Spinal cord (tissue), 10 donors: Measurements from ENCODE around the gene TEDC2. TPM values are rescaled to one million over a fixed set of nuclear protein-coding genes. Genes with fewer than 3 reads are reported as not detected.
"Not testable (repeated sequence)": the region's sequence is repeated elsewhere in the genome, so short reads cannot be mapped to it uniquely, and the experiment has no call there.

ENCODE experiments used
- DNase-seq, 6 donors: peaks; one replicate each; pipeline versions ENCODE4 v3.0.0 to v3.0.0-alpha.2; 2013 to 2015; ENCODE audit warnings: low spot score in 6 of 6, low read depth in 4 of 6
- H3K27ac ChIP-seq: one replicate; pipeline ENCODE4 v1.5.1; 2013; ENCODE audit warnings: low read depth, low read length, control low read depth
- H3K27me3 ChIP-seq: one replicate; pipeline ENCODE4 v1.6.1; 2013; ENCODE audit warnings: low read length; ENCODE audit not compliant: control insufficient read depth, insufficient read depth
- H3K36me3 ChIP-seq: one replicate; pipeline ENCODE4 v1.6.1; 2013; ENCODE audit warnings: low read length; ENCODE audit not compliant: control insufficient read depth, insufficient read depth
- H3K4me1 ChIP-seq: one replicate; pipeline ENCODE4 v1.6.1; 2013; ENCODE audit warnings: low read length; ENCODE audit not compliant: control insufficient read depth, insufficient read depth
- H3K4me3 ChIP-seq: one replicate; pipeline ENCODE4 v1.5.1; 2013; ENCODE audit warnings: low read depth, low read length, control low read depth
- H3K9me3 ChIP-seq: one replicate; pipeline ENCODE4 v1.6.1; 2013; ENCODE audit warnings: low read length; ENCODE audit not compliant: control insufficient read depth, insufficient read depth
- WGBS: methylation state at CpG from one replicate; pipeline ENCODE4 v1.1.5; 2013; ENCODE audit warnings: missing lambda C conversion rate; ENCODE audit not compliant: insufficient coverage; 5-methylcytosine and 5-hydroxymethylcytosine counted together
- polyA plus RNA-seq, 2 donors: library from polyadenylated mRNA; unstranded; fragments of 120-200 nt; gene quantifications; one replicate each; pipeline ENCODE4 v1.2.1, GENCODE V29; 2013; ENCODE audit not compliant: insufficient read length in 2 of 2
- total RNA-seq, 2 donors: library from RNA; depleted of rRNA in 1 of 2; stranded (reverse); fragments of 120-200 nt in 1 of 2; fragments of >200 nt in 1 of 2; gene quantifications; one replicate each; pipeline versions ENCODE4 v1.2.3 to v1.2.4, GENCODE V29; 2013 to 2014
- donor health status: healthy.

The TEDC2 gene
- total and polyA plus RNA-seq, 4 donors, result 4.4 to 12.1 (median 10.0) TPM

DNA sequence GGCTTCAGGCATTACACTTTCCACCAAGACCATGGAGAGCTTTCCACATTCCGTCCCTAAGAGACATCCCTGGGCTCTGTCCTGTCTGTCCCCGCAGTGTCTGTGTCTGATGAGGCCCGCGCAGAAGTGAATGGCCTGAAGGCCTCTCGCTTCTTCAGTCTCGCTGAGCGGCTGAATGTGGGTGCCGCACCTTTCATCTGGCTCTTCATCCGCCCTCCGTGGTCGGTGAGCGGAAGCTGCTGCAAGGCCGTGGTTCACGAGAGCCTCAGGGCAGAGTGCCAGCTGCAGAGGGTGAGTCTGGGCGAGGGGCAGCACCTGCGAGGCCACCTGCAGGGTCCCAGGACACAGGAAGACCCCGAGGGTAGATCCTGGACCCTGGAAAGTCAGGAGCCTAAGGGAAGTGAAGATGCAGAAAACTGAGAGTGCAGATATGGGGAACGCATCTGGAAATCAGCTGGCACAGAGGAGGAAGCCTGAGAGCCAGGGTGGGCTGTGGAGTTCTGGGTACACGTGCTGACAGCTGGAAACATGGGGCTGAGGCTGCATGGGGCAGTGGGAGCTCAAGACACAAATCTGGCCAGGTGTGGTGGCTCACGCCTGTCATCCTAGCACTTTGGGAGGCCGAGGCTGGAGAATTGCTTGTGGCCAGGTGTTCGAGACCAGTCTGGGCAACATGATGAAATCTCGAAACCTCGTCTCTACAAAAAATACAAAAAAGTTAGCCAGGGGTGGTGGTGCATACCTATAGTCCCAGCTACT is 22.7 kb upstream of the TEDC2 start:
- DNase-seq, result no peak
- Histone ChIP-seq H3K36me3 (peaks cover 78% of the 10 kb centered on the region), H3K4me1 (no peaks in the 10 kb centered on the region), H3K27ac (no peak overlapping the region), H3K9me3 (no peaks in the 10 kb centered on the region), H3K4me3 (no peak overlapping the region), H3K27me3 (no peaks in the 10 kb centered on the region)
- WGBS, result 97% methylated on average over 21 of the region's 24 CpGs

DNA sequence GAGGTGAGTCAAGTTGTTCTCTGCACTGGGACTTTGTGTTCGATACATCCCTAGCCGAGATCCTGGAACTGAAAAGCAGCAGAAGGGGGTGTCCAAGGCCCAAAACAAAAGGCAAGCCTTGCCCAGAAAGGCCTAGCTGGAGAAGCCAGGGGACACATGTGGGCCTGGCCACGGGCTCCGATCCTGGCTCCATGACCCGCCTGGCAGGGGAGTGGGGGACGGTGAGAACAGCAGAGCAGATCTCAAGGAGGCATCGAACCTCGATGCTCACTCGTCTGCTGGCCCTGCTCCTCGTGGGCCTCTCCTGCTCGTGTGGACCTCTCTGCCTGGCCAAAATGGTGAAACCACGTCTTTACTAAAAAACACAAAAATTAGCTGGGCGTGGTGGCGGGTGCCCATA is 21.8 kb upstream of the TEDC2 start:
- DNase-seq, result no peak
- Histone ChIP-seq H3K27ac (no peak overlapping the region), H3K9me3 (no peaks in the 10 kb centered on the region), H3K4me1 (no peaks in the 10 kb centered on the region), H3K27me3 (no peaks in the 10 kb centered on the region), H3K36me3 (peaks cover 70% of the 10 kb centered on the region), H3K4me3 (no peak overlapping the region)
- 95% methylated on average over 14 of the region's 14 CpGs for WGBS

DNA sequence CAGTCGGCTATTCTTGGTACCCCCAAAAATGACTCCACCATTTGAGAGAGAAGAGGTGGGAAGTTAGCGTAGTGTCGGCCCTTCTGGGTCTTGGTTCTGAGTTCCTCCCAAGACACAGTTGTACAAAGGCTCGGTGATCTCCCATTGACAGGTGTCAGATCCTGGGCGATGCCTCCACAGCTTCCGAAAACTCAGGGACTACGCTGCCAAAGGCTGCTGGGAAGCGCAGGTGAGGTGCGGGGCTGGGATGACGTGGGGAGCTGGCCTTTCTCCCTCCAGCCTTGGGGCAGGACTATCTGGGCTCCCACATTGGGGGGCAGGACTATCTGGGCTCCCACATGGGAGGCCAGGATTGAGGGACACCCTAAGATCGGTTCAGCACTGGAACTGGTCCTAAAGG is 20.3 kb upstream of the TEDC2 start:
- H3K27ac ChIP-seq, result no peak overlapping the region
- H3K27me3 ChIP-seq, result no peaks in the 10 kb centered on the region
- no peak overlapping the region for H3K4me3 ChIP-seq
- WGBS, result 98% methylated on average over 8 of the region's 11 CpGs
- no peak for DNase-seq
- H3K4me1 ChIP-seq, result no peaks in the 10 kb centered on the region
- no peaks in the 10 kb centered on the region for H3K9me3 ChIP-seq
- peaks cover 67% of the 10 kb centered on the region for H3K36me3 ChIP-seq

DNA sequence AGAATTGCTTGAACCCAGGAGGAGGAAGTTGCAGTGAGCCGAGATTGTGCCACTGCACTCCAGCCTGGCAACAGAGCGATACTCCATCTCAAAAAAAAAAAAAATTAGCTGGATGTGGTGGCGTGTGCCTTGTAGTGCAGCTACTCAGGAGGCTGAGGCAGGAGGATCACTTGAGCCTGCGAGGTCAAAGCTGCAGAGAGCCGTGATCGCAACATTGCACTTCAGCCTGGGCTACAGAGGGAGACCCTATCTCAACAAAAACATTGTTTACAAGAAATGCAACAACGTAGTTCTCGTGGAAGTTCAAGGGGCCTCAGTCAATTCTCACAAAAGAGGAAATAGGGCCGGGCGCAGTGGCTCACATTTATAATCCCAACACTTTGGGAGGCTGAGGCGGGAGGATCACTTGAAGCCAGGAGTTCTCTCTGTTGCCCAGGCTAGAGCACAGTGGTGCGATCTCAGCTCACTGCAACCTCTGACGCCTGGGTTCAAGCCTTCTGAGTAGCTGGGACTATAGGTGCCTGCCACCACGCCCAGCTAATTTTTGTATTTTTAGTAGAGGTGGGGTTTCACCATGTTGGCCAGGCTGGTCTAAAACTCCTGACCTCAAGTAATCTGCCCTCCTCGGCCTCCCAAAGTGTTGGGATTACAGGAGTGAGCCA is 18.6 kb upstream of the TEDC2 start:
- not testable (repeated sequence) for H3K27ac ChIP-seq, H3K4me1 ChIP-seq, DNase-seq, H3K27me3 ChIP-seq, H3K4me3 ChIP-seq, H3K9me3 ChIP-seq
- 89% methylated on average over 10 of the region's 15 CpGs for WGBS
- H3K36me3 ChIP-seq, result peaks cover 74% of the 10 kb centered on the region

DNA sequence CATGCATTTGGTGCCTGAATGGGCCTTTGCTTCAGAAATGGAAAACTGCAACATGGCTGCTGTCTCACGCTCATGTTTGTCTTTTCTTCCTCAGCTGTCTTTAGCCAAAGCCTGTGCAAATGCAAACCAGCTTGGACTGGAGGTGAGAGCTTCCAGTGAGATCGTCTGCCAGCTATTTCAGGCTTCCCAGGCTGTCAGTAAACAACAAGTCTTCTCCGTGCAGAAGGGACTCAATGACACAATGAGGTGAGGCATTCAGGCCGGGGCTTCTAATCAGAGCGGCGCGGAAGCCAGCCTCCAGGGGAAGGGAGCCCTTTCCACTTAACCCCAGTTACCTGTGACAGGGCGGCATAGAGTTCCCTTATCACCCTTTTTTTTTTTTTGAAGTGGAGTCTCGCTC is 16.4 kb upstream of the TEDC2 start:
- Histone ChIP-seq H3K36me3 (peaks cover 73% of the 10 kb centered on the region), H3K4me3 (no peak overlapping the region), H3K4me1 (no peaks in the 10 kb centered on the region), H3K9me3 (no peaks in the 10 kb centered on the region), H3K27me3 (no peaks in the 10 kb centered on the region), H3K27ac (no peak overlapping the region)
- 88% methylated on average over 7 of the region's 9 CpGs for WGBS
- no peak for DNase-seq

DNA sequence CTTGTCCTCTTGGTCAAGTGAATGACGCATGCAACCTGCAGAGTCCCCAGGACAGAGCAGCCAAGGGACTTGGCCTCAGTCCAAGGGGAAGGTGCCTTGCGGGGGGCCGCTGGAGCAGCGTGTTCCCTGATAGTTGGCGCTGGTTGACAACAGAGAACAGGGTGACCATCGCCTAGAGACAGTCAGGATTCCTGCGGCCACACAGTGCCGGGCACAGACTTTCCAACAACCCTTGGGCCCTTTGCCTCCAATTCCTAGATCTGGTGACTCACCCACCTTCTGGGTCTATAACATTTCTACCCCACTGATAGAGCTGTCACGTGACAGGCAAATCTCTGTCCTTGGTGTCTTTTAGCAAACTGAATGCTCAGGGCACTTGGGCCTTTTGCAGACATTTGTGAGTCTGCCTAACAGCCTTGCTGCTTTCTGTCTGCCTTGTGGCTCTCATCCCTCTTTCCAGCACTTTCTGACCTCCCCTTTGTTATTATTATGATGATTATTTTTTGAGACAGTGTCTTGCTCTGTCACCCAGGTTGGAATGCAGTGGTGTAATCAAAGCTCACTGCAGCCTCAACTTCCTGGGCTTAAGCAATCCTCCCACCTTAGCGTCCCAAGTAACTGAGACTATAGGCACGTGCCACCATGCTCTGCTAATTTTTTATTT is 11.9 kb upstream of the TEDC2 start:
- H3K4me3 ChIP-seq, result no peak overlapping the region
- H3K27me3 ChIP-seq, result no peaks in the 10 kb centered on the region
- WGBS, result 94% methylated on average over 9 of the region's 11 CpGs
- no peak overlapping the region for H3K27ac ChIP-seq
- peaks cover 86% of the 10 kb centered on the region for H3K36me3 ChIP-seq
- no peak for DNase-seq
- H3K4me1 ChIP-seq, result no peaks in the 10 kb centered on the region
- no peaks in the 10 kb centered on the region for H3K9me3 ChIP-seq

DNA sequence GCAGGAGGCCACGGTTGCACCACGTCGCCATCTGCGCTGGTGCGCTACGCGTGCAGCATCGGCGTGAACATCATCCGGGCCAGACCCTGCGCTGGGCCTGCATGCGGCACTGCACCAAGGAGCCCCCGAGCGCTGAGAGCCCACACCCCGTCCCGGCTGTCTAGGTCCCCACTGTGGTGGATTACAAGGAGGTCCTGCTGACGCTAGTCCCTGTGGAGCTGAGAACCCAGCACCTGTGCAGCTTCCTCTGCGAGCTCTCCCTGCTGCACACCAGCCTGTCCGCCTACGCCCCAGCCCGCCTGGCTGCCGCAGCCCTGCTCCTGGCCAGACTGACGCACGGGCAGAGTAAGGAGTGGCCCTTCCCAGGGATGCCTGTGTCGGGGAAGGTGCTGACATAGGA is 10.8 kb upstream of the TEDC2 start:
- Histone ChIP-seq H3K4me3 (no peak overlapping the region), H3K36me3 (peaks cover 90% of the 10 kb centered on the region), H3K9me3 (no peaks in the 10 kb centered on the region), H3K4me1 (no peaks in the 10 kb centered on the region), H3K27ac (no peak overlapping the region), H3K27me3 (no peaks in the 10 kb centered on the region)
- 96% methylated on average over 25 of the region's 25 CpGs for WGBS
- DNase-seq, result no peak

DNA sequence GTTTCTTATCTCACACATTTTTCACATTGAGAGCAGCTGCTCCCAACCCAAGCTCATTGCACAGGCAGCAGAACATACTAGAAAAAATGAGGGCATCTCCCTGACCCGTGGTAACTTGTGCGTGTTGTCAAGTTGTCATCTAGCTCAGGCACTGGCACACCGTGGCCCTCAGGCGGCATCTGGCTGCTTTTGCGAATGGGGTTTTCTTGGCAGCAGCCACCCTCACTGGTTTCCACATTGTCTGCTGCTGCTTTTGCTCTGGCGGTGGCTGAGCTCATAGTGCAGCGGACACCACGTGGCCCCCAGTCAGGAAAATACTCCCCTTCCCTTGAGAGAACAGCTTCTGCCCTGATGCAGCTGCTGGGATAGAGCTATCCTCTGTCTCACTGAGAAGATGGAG is 9.4 kb upstream of the TEDC2 start:
- Histone ChIP-seq H3K27ac (no peak overlapping the region), H3K4me3 (no peak overlapping the region), H3K9me3 (no peaks in the 10 kb centered on the region), H3K4me1 (no peaks in the 10 kb centered on the region), H3K36me3 (peaks cover 93% of the 10 kb centered on the region), H3K27me3 (no peaks in the 10 kb centered on the region)
- WGBS, result 78% methylated on average over 8 of the region's 8 CpGs
- DNase-seq, result no peak

DNA sequence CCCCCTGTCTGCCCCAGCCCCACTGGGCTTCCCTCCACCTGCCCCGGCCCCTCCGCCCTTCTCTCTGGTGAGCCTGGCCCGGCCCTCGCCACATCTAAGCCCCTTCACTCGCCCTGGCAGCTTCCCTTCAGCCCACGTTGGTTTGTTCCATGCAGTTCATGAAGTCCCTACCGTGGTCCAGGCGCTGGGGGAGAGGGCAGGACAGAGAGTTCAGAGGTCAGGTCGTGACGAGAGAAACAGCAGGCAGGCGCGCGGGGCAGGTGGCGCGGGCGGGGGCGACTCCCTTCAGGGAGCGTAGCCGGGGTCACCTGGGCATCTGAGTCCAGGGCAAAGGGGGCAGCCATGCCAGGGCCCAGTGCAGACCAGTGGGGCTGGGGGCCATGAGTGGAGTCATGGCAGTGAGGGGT is 8.9 kb upstream of the TEDC2 start:
- H3K9me3 ChIP-seq, result no peaks in the 10 kb centered on the region
- no peak overlapping the region for H3K4me3 ChIP-seq
- peaks cover 93% of the 10 kb centered on the region for H3K36me3 ChIP-seq
- no peak for DNase-seq
- H3K4me1 ChIP-seq, result no peaks in the 10 kb centered on the region
- WGBS, result 96% methylated on average over 17 of the region's 19 CpGs
- H3K27ac ChIP-seq, result no peak overlapping the region
- H3K27me3 ChIP-seq, result no peaks in the 10 kb centered on the region
